Endodermal cell (in vitro differentiated cells): Measurements from ENCODE around the gene BMP6. TPM values are rescaled to one million over a fixed set of nuclear protein-coding genes. Genes with fewer than 3 reads are reported as not detected.

Experiments
- DNase-seq: peaks from one replicate; pipeline ENCODE4 v3.0.0-alpha.2; 2017
- H3K27ac ChIP-seq: 2 replicates; pipeline ENCODE4 v1.5.1; 2013; ENCODE audit warnings: mild to moderate bottlenecking, low read depth, low read length, moderate library complexity
- H3K27me3 ChIP-seq: 2 replicates; pipeline ENCODE4 v1.6.1; 2013; ENCODE audit warnings: mild to moderate bottlenecking, low read length, moderate library complexity; ENCODE audit not compliant: insufficient read depth, control insufficient read depth, poor library complexity, severe bottlenecking
- H3K36me3 ChIP-seq: 2 replicates; pipeline ENCODE4 v1.7.0; 2013; ENCODE audit warnings: mild to moderate bottlenecking, low read length, moderate library complexity; ENCODE audit not compliant: control insufficient read depth, insufficient read depth
- H3K4me1 ChIP-seq: one replicate; pipeline ENCODE4 v1.7.0; 2013; ENCODE audit warnings: low read length; ENCODE audit not compliant: control insufficient read depth, insufficient read depth
- H3K4me3 ChIP-seq: 2 replicates; pipeline ENCODE4 v1.5.1; 2013; ENCODE audit warnings: mild to moderate bottlenecking, low read length, moderate library complexity
- H3K9ac ChIP-seq: 2 replicates; pipeline ENCODE4 v1.6.1; 2013; ENCODE audit warnings: mild to moderate bottlenecking, low read length, moderate library complexity; ENCODE audit not compliant: poor library complexity, severe bottlenecking; ENCODE audit errors: extremely low read depth
- H3K9me3 ChIP-seq: 2 replicates; pipeline ENCODE4 v1.6.1; 2013; ENCODE audit warnings: mild to moderate bottlenecking, low read length, moderate library complexity; ENCODE audit not compliant: control insufficient read depth
- H3K27ac Mint-ChIP-seq: 2 replicates; pipeline ENCODE4 v1.8.0; 2020; ENCODE audit warnings: mixed read lengths
- H3K27me3 Mint-ChIP-seq: 2 replicates; pipeline ENCODE4 v1.8.0; 2021; ENCODE audit warnings: mild to moderate bottlenecking, mixed read lengths; ENCODE audit not compliant: insufficient read depth
- H3K36me3 Mint-ChIP-seq: 2 replicates; pipeline ENCODE4 v1.8.0; 2020; ENCODE audit warnings: low read depth, mixed read lengths
- H3K4me1 Mint-ChIP-seq: 2 replicates; pipeline ENCODE4 v1.8.0; 2020; ENCODE audit warnings: mixed read lengths
- H3K4me3 Mint-ChIP-seq: 2 replicates; pipeline ENCODE4 v1.8.0; 2020; ENCODE audit warnings: mild to moderate bottlenecking, moderate library complexity, mixed read lengths
- H3K9me3 Mint-ChIP-seq: 2 replicates; pipeline ENCODE4 v1.8.0; 2020; ENCODE audit warnings: mild to moderate bottlenecking, mixed read lengths
- WGBS, 2 experiments: methylation state at CpG; one replicate each; pipeline versions ENCODE4 v1.1.5 to v1.1.7; 2013; ENCODE audit warnings: missing lambda C conversion rate in 2 of 2, mixed read lengths in 1 of 2; ENCODE audit not compliant: insufficient coverage in 1 of 2, insufficient read length in 1 of 2; 5-methylcytosine and 5-hydroxymethylcytosine counted together
- total RNA-seq, 2 donors: library from RNA; stranded (reverse); fragmentation: NEBNext Ultra II Directional in 1 of 2; extraction: Animal tissue kit (Norgen Biotek cat#: 25700) in 1 of 2; gene quantifications; 2 replicates in 1 of 2; 3 replicates in 1 of 2; pipeline ENCODE4 v1.2.1, GENCODE V29; 2021
- TF ChIP-seq, protein P1 (sequence below): fragments of 200-600 bp; sonication (generic); conservative IDR thresholded peaks from 2 replicates; pipeline ENCODE4 v1.5.0; 2021; ENCODE audit warnings: antibody characterized with exemption, mild to moderate bottlenecking

The BMP6 gene
- total RNA-seq, 2 donors from 2014 or later = 0.62 to 0.71 TPM

DNA sequence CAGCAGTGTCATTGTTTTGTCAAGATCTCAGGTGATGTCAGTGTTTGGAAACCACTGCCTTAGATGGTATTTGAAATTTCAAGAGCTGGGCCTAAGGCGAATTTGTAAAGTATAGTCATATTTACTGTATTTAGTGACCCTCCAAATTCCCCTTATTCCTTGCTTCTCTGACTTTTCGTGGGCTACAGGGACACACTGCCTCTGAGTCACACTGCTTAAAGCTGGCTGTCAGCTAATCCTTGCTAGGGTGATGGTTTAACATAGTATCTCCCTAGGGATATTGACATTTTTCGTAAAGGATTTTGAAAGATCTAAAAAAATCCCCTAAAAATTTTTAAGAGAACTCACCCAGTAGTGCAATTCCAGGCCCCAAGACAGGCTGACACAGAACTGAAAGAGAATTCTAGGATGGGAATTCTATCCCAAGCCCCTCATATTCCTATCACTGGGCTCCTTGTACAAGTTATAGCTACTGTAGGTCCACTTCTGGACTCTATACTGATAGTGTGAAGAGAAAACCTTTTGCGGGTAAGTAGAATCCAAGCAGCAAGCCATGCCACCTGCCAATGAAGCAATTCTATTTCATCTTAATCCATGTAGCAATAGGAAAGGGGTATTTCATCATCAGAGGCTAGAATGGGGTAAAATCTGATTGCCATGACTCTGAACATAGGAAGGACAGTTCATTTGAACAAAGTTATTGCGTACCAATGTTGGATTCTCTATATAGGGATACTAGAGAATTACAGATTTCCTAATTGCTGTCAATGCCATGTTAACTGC, 4.3 kb downstream of the BMP6 start:
- TF ChIP-seq, protein P1, sequence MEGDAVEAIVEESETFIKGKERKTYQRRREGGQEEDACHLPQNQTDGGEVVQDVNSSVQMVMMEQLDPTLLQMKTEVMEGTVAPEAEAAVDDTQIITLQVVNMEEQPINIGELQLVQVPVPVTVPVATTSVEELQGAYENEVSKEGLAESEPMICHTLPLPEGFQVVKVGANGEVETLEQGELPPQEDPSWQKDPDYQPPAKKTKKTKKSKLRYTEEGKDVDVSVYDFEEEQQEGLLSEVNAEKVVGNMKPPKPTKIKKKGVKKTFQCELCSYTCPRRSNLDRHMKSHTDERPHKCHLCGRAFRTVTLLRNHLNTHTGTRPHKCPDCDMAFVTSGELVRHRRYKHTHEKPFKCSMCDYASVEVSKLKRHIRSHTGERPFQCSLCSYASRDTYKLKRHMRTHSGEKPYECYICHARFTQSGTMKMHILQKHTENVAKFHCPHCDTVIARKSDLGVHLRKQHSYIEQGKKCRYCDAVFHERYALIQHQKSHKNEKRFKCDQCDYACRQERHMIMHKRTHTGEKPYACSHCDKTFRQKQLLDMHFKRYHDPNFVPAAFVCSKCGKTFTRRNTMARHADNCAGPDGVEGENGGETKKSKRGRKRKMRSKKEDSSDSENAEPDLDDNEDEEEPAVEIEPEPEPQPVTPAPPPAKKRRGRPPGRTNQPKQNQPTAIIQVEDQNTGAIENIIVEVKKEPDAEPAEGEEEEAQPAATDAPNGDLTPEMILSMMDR = no peak

DNA sequence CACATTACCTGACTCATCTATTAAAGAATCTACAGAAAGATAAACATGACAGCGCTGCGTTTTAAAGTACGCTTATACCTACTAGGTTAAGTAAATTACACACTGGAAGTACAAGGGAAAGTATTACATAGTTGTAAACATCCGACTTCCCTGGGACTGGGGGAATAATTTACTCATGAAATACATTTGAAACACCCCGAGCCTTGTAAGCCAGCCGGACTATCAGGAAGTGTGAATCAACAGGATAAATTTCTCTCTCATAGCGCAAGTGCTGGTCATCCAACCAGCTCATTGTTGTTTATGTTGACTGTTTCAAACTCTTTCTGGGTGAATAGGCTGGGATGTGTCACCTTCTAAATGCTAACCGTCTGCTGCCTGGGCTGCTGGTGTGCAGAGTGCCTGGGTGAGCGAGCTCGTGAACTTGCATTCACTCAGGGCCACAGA, 4.9 kb downstream of the BMP6 start:
- Histone ChIP-seq H3K4me1 (no peaks in the 10 kb centered on the region), H3K4me3 (no peak overlapping the region), H3K9me3 (no peaks in the 10 kb centered on the region), H3K27ac (no peak overlapping the region), H3K9ac (no peak overlapping the region), H3K36me3 (no peaks in the 10 kb centered on the region), H3K27me3 (peaks cover 57% of the 10 kb centered on the region)
- no peaks in the 10 kb centered on the region for H3K9me3 Mint-ChIP-seq
- H3K4me3 Mint-ChIP-seq = no peak overlapping the region
- TF ChIP-seq, protein P1 = no peak
- 91 to 95% methylated on average over 7 to 10 of the region's 10 CpGs for WGBS, 2 experiments
- no peak overlapping the region for H3K27ac Mint-ChIP-seq
- H3K27me3 Mint-ChIP-seq = peaks cover 54% of the 10 kb centered on the region
- no peak for DNase-seq
- no peaks in the 10 kb centered on the region for H3K36me3 Mint-ChIP-seq
- H3K4me1 Mint-ChIP-seq = peaks cover 32% of the 10 kb centered on the region

More for the DNA sequence above, 4.3 kb downstream of the BMP6 start:
- Mint-ChIP-seq H3K4me3 (no peak overlapping the region), H3K27ac (no peak overlapping the region), H3K4me1 (peaks cover 32% of the 10 kb centered on the region), H3K36me3 (no peaks in the 10 kb centered on the region), H3K9me3 (no peaks in the 10 kb centered on the region), H3K27me3 (peaks cover 60% of the 10 kb centered on the region)
- H3K9ac ChIP-seq = no peak overlapping the region
- H3K4me3 ChIP-seq = no peak overlapping the region
- no peak overlapping the region for H3K27ac ChIP-seq
- no peaks in the 10 kb centered on the region for H3K9me3 ChIP-seq
- WGBS, 2 experiments = 96 to 100% methylated on average over 2 to 5 of the region's 5 CpGs
- H3K4me1 ChIP-seq = no peaks in the 10 kb centered on the region
- no peaks in the 10 kb centered on the region for H3K36me3 ChIP-seq
- no peak for DNase-seq
- H3K27me3 ChIP-seq = peaks cover 63% of the 10 kb centered on the region

DNA sequence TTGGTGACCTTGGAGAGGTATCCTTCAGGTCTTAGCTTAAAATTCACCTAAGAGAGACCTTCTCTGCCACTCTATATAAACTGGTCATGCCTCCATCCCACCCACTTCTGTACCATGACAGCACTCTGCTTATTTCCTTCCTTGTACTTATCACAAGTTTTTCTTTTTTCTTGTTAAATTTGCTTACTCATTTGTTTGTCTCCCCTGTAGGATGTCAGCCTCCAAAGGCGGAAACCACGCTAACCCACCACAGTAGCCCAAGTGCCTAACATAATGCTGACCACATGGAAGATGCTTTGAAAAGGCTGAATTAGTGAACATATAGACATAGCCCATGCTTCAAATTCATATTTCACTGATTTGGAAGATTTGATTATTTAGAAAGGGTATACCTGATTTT, 5.4 kb downstream of the BMP6 start:
- Histone ChIP-seq H3K9ac (no peak overlapping the region), H3K27ac (no peak overlapping the region), H3K36me3 (no peaks in the 10 kb centered on the region), H3K4me3 (no peak overlapping the region), H3K4me1 (no peaks in the 10 kb centered on the region), H3K27me3 (peaks cover 52% of the 10 kb centered on the region), H3K9me3 (no peaks in the 10 kb centered on the region)
- 94% methylated on average over 2 of the region's 2 CpGs; no CpG with 5 or more reads in 1 of the 2 experiments for WGBS, 2 experiments
- no peaks in the 10 kb centered on the region for H3K36me3 Mint-ChIP-seq
- H3K9me3 Mint-ChIP-seq = no peaks in the 10 kb centered on the region
- peaks cover 35% of the 10 kb centered on the region for H3K4me1 Mint-ChIP-seq
- no peak overlapping the region for H3K27ac Mint-ChIP-seq
- TF ChIP-seq, protein P1 = no peak
- no peak overlapping the region for H3K4me3 Mint-ChIP-seq
- DNase-seq = no peak
- H3K27me3 Mint-ChIP-seq = peaks cover 49% of the 10 kb centered on the region
